A549 (cell line): Measurements from ENCODE around the gene TACC2. TPM values are rescaled to one million over a fixed set of nuclear protein-coding genes. Genes with fewer than 3 reads are reported as not detected.

Experiments
- ATAC-seq, 2 experiments: fragments of 200-7000 bp in 1 of 2; fragments of >200 bp in 1 of 2; cut with Nextera tagmentation in 1 of 2; cut with Tn5 transposase in 1 of 2; 3 replicates each; pipeline versions ENCODE4 v1.8.0 to v1.9.1; 2018 to 2020; ENCODE audit warnings: mild to moderate bottlenecking in 1 of 2, moderate library complexity in 1 of 2
- CTCF ChIA-PET: fragments of 300-600 bp; sonication (Branson Sonifier 250); formaldehyde crosslinking; extraction: SDS; loops from one replicate; lab custom pipeline; 2021; ENCODE audit warnings: antibody characterized with exemption, inconsistent platforms; lab: Yijun Ruan, JAX
- POLR2A ChIA-PET: fragments of 350-600 bp; formaldehyde crosslinking; extraction: SDS; loops from one replicate; lab custom pipeline; 2021; ENCODE audit warnings: antibody characterized with exemption, inconsistent platforms; lab: Yijun Ruan, JAX
- DNase-seq, 2 experiments: peaks; one replicate each; pipeline versions ENCODE4 v3.0.0 to v3.0.0-alpha.2; 2011 to 2016; ENCODE audit warnings: low read depth in 1 of 2, low spot score in 1 of 2
- FAIRE-seq: peaks from 2 replicates; lab custom pipeline; 2011; peaks lifted over from hg19 to GRCh38; lab: Jason Lieb, UNC
- H3K27ac ChIP-seq, 2 experiments: fragments of >200 bp; sonication (Bioruptor Twin); formaldehyde crosslinking; 3 replicates each; pipeline ENCODE4 v1.5.1; 2016 to 2017
- H3K4me1 ChIP-seq: fragments of >200 bp; sonication (Bioruptor Twin); formaldehyde crosslinking; 3 replicates; pipeline ENCODE4 v1.6.1; 2016
- H3K4me2 ChIP-seq: fragments of >200 bp; sonication (Bioruptor Twin); formaldehyde crosslinking; 3 replicates; pipeline ENCODE4 v1.6.1; 2016
- H3K4me3 ChIP-seq: fragments of >200 bp; sonication (Bioruptor Twin); formaldehyde crosslinking; 3 replicates; pipeline ENCODE4 v1.5.1; 2016
- H3K9me3 ChIP-seq: fragments of >200 bp; sonication (Bioruptor Twin); formaldehyde crosslinking; 3 replicates; pipeline ENCODE4 v1.6.1; 2016
- BHLHE40 ChIP-seq: IDR thresholded peaks from 2 replicates; pipeline ENCODE4 v1.6.1; 2012; ENCODE audit warnings: low read depth, low read length, inconsistent platforms
- CEBPB ChIP-seq, 2 experiments: fragments of >200 bp in 1 of 2; sonication (Bioruptor Twin) in 1 of 2; formaldehyde crosslinking in 1 of 2; IDR thresholded peaks; 2 replicates each; pipeline ENCODE4 v1.6.1; 2012 to 2016
- EHF ChIP-seq: fragments of 250-450 bp; sonication (Bioruptor Pico); IDR thresholded peaks from 2 replicates; pipeline ENCODE4 v1.5.0; 2020; ENCODE audit warnings: mild to moderate bottlenecking
- EHMT2 ChIP-seq: fragments of 200-600 bp; sonication (generic); IDR thresholded peaks from 2 replicates; pipeline ENCODE4 v1.6.1; 2016; ENCODE audit warnings: antibody characterized with exemption, low read depth, mild to moderate bottlenecking, moderate library complexity
- FOXS1 ChIP-seq: fragments of 250-450 bp; sonication (Bioruptor Pico); IDR thresholded peaks from 2 replicates; pipeline ENCODE4 v1.5.0; 2020; ENCODE audit warnings: mild to moderate bottlenecking, moderate library complexity
- GATA3 ChIP-seq: IDR thresholded peaks from 2 replicates; pipeline ENCODE4 v1.6.1; 2012; ENCODE audit warnings: borderline replicate concordance
- HEYL ChIP-seq: fragments of 250-450 bp; sonication (Bioruptor Pico); IDR thresholded peaks from 2 replicates; pipeline ENCODE4 v1.8.0; 2021; ENCODE audit warnings: mild to moderate bottlenecking, moderate library complexity
- HOXA7 ChIP-seq: fragments of 250-450 bp; sonication (Bioruptor Pico); IDR thresholded peaks from 2 replicates; pipeline ENCODE4 v1.5.0; 2020; ENCODE audit warnings: mild to moderate bottlenecking, moderate library complexity
- HOXB13 ChIP-seq: fragments of 250-450 bp; sonication (Bioruptor Pico); IDR thresholded peaks from 2 replicates; pipeline ENCODE4 v1.5.0; 2020; ENCODE audit warnings: low read depth, mild to moderate bottlenecking, moderate library complexity
- KDM5A ChIP-seq: fragments of 200-600 bp; sonication (generic); IDR thresholded peaks from 2 replicates; pipeline ENCODE4 v1.6.1; 2016; ENCODE audit warnings: antibody characterized with exemption, mild to moderate bottlenecking
- MYC ChIP-seq: IDR thresholded peaks from 2 replicates; pipeline ENCODE4 v1.6.1; 2012; ENCODE audit warnings: mild to moderate bottlenecking, inconsistent platforms, low read length, improper control_type of control experiment, borderline replicate concordance
- NFE2L2 ChIP-seq: fragments of 150-350 bp; conservative IDR thresholded peaks from 2 replicates; pipeline ENCODE4 v1.6.1; 2014; ENCODE audit warnings: low read length
- POLR2A ChIP-seq: IDR thresholded peaks from 2 replicates; pipeline ENCODE4 v1.6.1; 2012; ENCODE audit warnings: mild to moderate bottlenecking, low read length
- POLR2AphosphoS2 ChIP-seq: conservative IDR thresholded peaks from 2 replicates; pipeline ENCODE4 v1.6.1; 2012; ENCODE audit warnings: low read length, improper control_type of control experiment, inconsistent platforms
- RAD21 ChIP-seq, 2 experiments: fragments of >200 bp in 1 of 2; sonication (Bioruptor Twin) in 1 of 2; formaldehyde crosslinking in 1 of 2; IDR thresholded peaks in 1 of 2; conservative IDR thresholded peaks in 1 of 2; 2 replicates in 1 of 2; 3 replicates in 1 of 2; pipeline ENCODE4 v1.6.1; 2012 to 2018; ENCODE audit warnings: inconsistent platforms in 1 of 2
- RARB ChIP-seq: fragments of 250-450 bp; sonication (Bioruptor Pico); IDR thresholded peaks from 2 replicates; pipeline ENCODE4 v1.8.0; 2021; ENCODE audit warnings: mild to moderate bottlenecking, moderate library complexity
- RNF2 ChIP-seq: fragments of 200-600 bp; sonication (generic); IDR thresholded peaks from 2 replicates; pipeline ENCODE4 v1.6.1; 2016; ENCODE audit warnings: low read depth, mild to moderate bottlenecking, antibody characterized with exemption, moderate library complexity, borderline replicate concordance
- SMC3 ChIP-seq: fragments of >200 bp; sonication (Bioruptor Twin); formaldehyde crosslinking; IDR thresholded peaks from 3 replicates; pipeline ENCODE4 v1.6.1; 2018; ENCODE audit warnings: inconsistent platforms
- SREBF2 ChIP-seq: fragments of 450-650 bp; IDR thresholded peaks from 2 replicates; pipeline ENCODE4 v1.6.1; 2014; ENCODE audit warnings: mild to moderate bottlenecking, moderate library complexity
- TFCP2L1 ChIP-seq: fragments of 250-450 bp; sonication (Bioruptor Pico); IDR thresholded peaks from 2 replicates; pipeline ENCODE4 v1.5.0; 2021; ENCODE audit warnings: mild to moderate bottlenecking
- TP53 ChIP-seq: fragments of 250-450 bp; sonication (Bioruptor Pico); IDR thresholded peaks from 2 replicates; pipeline ENCODE4 v1.5.0; 2021; ENCODE audit warnings: mild to moderate bottlenecking, moderate library complexity
- ZC3H11A ChIP-seq: fragments of 450-650 bp; IDR thresholded peaks from 2 replicates; pipeline ENCODE4 v1.6.1; 2014; ENCODE audit warnings: antibody characterized with exemption, mild to moderate bottlenecking
- ZNF302 ChIP-seq: fragments of 250-450 bp; sonication (Bioruptor Pico); IDR thresholded peaks from 2 replicates; pipeline ENCODE4 v1.9.0; 2021; ENCODE audit warnings: inconsistent platforms, mild to moderate bottlenecking, moderate library complexity
- WGBS: methylation state at CpG from one replicate; pipeline ENCODE4 v1.1.6; 2017; ENCODE audit errors: missing lambda C conversion rate; 5-methylcytosine and 5-hydroxymethylcytosine counted together
- polyA plus RNA-seq, 4 experiments: library from polyadenylated mRNA; depleted of rRNA in 3 of 4; stranded (reverse); fragments of >200 nt; fragmentation: RNase III in 1 of 4; extraction: RNeasy Plus Mini Kit Qiagen cat#74134 plus additional on column Dnase treatment in 1 of 4; gene quantifications; 2 replicates in 3 of 4; 3 replicates in 1 of 4; pipeline ENCODE4 v1.2.3, GENCODE V29; 2011 to 2017
- TF ChIP-seq, protein P1 (sequence below): fragments of 200-600 bp; sonication (generic); IDR thresholded peaks from 2 replicates; pipeline ENCODE4 v1.6.1; 2016; ENCODE audit warnings: antibody characterized with exemption, mild to moderate bottlenecking, moderate library complexity
- TF ChIP-seq, protein P2 (sequence below): fragments of >200 bp; sonication (Bioruptor Twin); formaldehyde crosslinking; IDR thresholded peaks from 3 replicates; pipeline ENCODE4 v1.5.1; 2016
- TF ChIP-seq, protein P3 (sequence below): fragments of 250-450 bp; sonication (Bioruptor Pico); IDR thresholded peaks from 2 replicates; pipeline ENCODE4 v1.5.0; 2020; ENCODE audit warnings: low read depth, mild to moderate bottlenecking, moderate library complexity

The TACC2 gene
- polyA plus RNA-seq, 2 of the 4 experiments (the other 2 are of a cell fraction) = 83.3 to 128 TPM

DNA sequence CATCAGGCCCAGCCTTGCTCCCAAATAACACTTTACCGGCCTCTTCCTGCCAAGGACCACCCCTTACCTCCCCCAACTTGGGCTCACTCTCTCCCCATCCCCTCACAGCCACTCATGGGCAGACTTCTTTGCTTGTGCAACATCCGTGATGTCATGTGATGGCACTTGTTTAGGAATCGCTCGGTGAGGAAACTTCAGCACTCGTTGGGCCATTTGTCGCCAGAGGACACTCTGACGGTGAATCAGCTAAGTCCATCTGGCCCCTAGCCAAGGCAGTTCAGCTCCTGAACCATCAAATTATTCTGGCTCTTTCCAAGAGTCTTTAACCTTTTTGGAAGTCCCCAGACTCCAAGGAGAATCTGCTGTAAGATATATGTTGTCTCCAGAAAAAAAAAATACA is 301.4 kb downstream of the TACC2 start:
- no peak for TF ChIP-seq CEBPB (IDR thresholded peaks at IDR 0.05)
- TF ChIP-seq, protein P1, sequence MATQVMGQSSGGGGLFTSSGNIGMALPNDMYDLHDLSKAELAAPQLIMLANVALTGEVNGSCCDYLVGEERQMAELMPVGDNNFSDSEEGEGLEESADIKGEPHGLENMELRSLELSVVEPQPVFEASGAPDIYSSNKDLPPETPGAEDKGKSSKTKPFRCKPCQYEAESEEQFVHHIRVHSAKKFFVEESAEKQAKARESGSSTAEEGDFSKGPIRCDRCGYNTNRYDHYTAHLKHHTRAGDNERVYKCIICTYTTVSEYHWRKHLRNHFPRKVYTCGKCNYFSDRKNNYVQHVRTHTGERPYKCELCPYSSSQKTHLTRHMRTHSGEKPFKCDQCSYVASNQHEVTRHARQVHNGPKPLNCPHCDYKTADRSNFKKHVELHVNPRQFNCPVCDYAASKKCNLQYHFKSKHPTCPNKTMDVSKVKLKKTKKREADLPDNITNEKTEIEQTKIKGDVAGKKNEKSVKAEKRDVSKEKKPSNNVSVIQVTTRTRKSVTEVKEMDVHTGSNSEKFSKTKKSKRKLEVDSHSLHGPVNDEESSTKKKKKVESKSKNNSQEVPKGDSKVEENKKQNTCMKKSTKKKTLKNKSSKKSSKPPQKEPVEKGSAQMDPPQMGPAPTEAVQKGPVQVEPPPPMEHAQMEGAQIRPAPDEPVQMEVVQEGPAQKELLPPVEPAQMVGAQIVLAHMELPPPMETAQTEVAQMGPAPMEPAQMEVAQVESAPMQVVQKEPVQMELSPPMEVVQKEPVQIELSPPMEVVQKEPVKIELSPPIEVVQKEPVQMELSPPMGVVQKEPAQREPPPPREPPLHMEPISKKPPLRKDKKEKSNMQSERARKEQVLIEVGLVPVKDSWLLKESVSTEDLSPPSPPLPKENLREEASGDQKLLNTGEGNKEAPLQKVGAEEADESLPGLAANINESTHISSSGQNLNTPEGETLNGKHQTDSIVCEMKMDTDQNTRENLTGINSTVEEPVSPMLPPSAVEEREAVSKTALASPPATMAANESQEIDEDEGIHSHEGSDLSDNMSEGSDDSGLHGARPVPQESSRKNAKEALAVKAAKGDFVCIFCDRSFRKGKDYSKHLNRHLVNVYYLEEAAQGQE = no peak
- no peak for TF ChIP-seq HOXA7 (CRISPR knock-in tag)
- no peak for TF ChIP-seq HEYL (CRISPR knock-in tag)
- TF ChIP-seq ZNF302 (CRISPR knock-in tag) = no peak
- no peak for TF ChIP-seq POLR2AphosphoS2
- TF ChIP-seq, protein P2, sequence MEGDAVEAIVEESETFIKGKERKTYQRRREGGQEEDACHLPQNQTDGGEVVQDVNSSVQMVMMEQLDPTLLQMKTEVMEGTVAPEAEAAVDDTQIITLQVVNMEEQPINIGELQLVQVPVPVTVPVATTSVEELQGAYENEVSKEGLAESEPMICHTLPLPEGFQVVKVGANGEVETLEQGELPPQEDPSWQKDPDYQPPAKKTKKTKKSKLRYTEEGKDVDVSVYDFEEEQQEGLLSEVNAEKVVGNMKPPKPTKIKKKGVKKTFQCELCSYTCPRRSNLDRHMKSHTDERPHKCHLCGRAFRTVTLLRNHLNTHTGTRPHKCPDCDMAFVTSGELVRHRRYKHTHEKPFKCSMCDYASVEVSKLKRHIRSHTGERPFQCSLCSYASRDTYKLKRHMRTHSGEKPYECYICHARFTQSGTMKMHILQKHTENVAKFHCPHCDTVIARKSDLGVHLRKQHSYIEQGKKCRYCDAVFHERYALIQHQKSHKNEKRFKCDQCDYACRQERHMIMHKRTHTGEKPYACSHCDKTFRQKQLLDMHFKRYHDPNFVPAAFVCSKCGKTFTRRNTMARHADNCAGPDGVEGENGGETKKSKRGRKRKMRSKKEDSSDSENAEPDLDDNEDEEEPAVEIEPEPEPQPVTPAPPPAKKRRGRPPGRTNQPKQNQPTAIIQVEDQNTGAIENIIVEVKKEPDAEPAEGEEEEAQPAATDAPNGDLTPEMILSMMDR = no peak
- TF ChIP-seq EHF (CRISPR knock-in tag) = no peak
- no peak for TF ChIP-seq ZC3H11A
- no peak for TF ChIP-seq HOXB13 (CRISPR knock-in tag)
- H3K4me1 ChIP-seq = peaks cover 17% of the 10 kb centered on the region
- ChIA-PET POLR2A (no interaction called here), CTCF (interaction anchor here (0.8 to 1.3 kb wide), 2 partner anchors 9 to 37 kb away, joined by 3 to 5 read pairs; no protein-coding TSS in a partner anchor)
- H3K27ac ChIP-seq = no peak overlapping the region
- FAIRE-seq = no peak
- WGBS = 88% methylated on average over 7 of the region's 7 CpGs
- no peak for DNase-seq
- ATAC-seq = no peak
- no peak overlapping the region for H3K4me2 ChIP-seq
- H3K4me3 ChIP-seq = no peak overlapping the region
- H3K9me3 ChIP-seq = no peaks in the 10 kb centered on the region

DNA sequence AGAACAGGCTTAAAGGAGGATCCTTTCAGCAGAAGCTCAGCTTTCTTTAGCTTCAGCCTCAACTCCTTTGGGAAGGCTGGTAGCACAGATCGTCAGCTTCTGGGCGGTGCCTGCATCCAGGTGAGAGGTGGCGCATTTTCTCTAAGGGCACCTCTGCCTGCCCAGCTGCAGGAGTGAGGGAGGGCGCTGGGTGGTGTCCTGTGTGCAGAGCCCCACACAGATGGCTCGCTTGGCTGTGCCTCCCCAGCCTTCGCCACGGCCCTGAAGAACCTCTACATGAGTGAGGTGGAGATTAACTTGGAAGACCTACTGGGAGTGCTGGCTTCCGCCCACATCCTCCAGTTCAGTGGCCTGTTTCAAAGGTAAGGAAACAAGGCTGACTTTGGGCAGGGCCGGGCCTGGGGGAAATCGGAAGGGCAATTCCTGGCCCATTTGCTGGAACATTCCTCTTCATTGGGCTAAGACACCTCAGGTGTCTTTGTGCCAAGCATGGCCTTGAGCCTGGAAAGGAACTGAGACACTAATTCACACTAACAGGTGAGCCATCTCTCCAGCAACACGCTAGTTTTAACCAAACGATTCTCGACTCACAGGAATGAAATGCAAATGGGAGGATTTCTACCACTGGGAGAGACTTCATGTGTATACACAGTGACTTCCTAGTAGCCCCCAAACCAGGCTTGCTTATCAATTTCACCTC is 302.0 kb downstream of the TACC2 start:
- no peak for FAIRE-seq
- no peaks in the 10 kb centered on the region for H3K9me3 ChIP-seq
- POLR2A ChIA-PET = no interaction called here
- TF ChIP-seq EHMT2 (no peak), TP53 (CRISPR knock-in tag) (no peak), SREBF2 (no peak), SMC3 (no peak), KDM5A (no peak), RARB (no peak), POLR2A (no peak), RAD21 (conservative IDR thresholded peaks at IDR 0.05 in 1 of 2, IDR thresholded peaks at IDR 0.05 in 1 of 2) (no peak), BHLHE40 (no peak), POLR2AphosphoS2 (no peak), NFE2L2 (no peak), RNF2 (no peak), MYC (no peak), FOXS1 (CRISPR knock-in tag) (no peak), TFCP2L1 (CRISPR knock-in tag) (no peak), HEYL (CRISPR knock-in tag) (no peak), GATA3 (no peak)
- TF ChIP-seq, protein P3, sequence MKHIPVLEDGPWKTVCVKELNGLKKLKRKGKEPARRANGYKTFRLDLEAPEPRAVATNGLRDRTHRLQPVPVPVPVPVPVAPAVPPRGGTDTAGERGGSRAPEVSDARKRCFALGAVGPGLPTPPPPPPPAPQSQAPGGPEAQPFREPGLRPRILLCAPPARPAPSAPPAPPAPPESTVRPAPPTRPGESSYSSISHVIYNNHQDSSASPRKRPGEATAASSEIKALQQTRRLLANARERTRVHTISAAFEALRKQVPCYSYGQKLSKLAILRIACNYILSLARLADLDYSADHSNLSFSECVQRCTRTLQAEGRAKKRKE (CRISPR knock-in tag) = no peak
- TF ChIP-seq, all 56 proteins: peak for 0
- ATAC-seq (no peak), DNase-seq (no peak)
- CTCF ChIA-PET = interaction anchor here (1.0 to 1.4 kb wide), 3 partner anchors 8 to 274 kb away, joined by 3 to 5 read pairs (median 4); no protein-coding TSS in a partner anchor
- H3K4me1 ChIP-seq = peaks cover 17% of the 10 kb centered on the region
- WGBS = 87% methylated on average over 12 of the region's 13 CpGs
- no peak overlapping the region for H3K27ac ChIP-seq
- H3K4me3 ChIP-seq = no peak overlapping the region
- H3K4me2 ChIP-seq = no peak overlapping the region
